Amniotic epithelial cell (primary cell): ENCODE results near the gene BATF.

Experiments used
- DNase-seq: peaks from one replicate; pipeline ENCODE4 v3.0.0-alpha.2; 2010; ENCODE audit warnings: low read depth

BATF gene

DNA sequence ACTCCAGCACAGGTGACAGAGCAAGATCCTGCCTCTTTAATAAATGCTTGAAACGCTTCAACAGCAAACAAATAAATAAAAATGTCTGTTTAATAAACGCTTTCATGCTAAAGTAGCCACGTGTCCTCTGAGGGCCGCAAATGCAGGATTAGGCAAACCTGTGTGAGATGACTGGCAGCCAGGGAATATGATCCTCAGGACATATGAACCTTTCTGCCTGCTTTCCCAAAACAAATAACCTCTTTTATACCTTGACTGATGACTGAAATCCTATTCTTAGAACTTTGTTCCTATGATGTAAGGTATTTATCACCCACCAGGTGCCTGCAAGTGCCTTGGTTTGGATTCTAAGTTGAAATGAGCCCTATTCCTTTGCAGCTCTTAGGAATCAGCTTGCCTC is 41.7 kb downstream of the BATF start:
- DNase-seq: no peak

DNA sequence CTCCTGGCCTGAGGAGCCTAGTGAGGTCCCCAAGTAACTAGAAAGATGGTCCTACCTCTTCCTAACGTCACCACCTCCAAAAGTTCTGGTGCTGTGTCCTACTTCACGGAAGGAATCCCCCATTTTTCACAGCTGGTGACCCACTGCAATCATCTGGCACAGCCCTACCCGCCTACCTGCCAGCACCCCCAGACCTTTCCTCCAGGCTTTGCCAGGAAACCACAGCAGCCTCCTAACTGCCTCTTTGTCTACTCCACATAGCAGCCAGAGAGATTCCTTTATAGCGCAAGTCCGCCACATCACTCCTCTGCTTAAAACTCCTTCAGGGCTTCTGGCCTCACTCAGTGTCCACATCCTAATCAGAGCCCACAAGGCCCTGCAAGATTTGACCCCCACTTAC is 42.8 kb downstream of the BATF start:
- no peak for DNase-seq

DNA sequence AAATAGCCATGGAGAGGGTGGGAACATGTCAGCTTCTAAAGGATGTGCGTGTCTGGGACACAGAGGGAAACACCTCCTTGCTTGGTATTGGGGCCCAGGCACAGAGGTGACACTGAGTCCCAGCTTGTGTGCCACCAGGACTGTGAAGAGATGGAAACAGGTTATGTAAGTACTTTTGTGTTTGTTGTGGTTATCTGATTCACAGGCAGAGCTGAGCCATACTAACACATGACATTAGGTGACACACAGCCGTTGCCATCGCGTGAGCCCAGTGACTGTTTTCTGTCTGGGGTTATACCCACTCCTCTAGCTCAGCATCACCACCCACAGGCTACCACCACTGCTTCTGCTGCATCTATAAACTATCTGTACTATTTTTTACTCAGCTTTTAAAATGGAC is 44.1 kb downstream of the BATF start:
- no peak for DNase-seq

DNA sequence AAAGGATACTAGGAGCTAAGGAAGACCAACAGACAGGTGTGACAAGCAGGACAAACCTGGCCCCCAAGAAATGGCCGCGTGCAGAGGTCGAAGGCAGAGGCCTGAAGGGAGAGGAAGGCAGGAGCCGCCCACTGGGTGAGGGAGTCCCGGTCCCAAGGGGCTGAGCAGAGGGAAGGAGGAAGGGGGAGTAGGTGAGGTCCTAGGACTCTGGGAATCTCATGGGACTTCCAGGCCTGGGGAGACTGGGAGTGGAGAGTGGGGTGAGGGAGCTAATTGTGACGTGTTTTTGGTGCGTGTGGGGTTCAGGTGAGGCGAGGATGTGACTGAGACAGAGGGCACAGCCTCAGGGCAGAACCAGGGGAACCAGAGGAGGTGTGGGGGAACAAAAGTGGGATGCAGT is 44.5 kb downstream of the BATF start:
- no peak for DNase-seq

DNA sequence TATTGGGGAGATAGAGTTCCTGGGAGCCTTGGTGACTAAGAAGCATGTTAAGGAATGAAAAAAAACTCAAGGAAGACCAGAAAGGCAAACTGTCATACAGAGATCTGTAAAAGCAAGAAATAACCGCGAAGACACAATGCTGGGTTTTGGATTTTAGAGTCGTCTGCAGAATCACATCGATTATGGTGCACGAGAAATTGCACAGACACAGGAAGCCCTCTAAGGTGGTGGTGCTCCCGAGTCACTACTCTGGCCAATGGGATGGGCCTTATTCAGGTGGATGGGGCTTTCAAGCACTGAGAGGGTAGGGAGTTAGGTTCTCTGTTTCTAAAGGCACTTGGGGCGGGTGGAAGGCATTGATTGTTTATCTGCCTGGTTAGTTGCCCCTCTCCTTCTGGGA is 45.9 kb downstream of the BATF start:
- no peak for DNase-seq

DNA sequence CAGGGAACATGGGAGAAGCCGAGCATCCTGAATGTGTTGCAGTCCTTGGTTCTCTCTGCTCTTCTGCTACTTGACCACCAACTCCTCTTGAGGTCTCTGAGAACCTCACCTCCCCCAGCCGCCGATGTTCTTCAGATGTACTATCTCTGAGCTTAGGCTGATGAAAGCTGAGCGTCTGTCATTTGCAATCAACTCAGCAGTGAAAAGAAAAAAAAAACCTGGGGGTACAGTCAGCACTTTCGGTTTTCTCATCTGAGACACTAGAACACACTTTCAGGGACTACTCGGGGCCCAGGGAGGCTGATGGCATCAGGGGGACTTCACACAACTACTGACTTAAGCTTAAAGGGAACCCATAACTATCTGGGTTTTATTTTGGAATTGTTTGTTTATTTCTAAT is 46.5 kb downstream of the BATF start:
- DNase-seq: no peak

DNA sequence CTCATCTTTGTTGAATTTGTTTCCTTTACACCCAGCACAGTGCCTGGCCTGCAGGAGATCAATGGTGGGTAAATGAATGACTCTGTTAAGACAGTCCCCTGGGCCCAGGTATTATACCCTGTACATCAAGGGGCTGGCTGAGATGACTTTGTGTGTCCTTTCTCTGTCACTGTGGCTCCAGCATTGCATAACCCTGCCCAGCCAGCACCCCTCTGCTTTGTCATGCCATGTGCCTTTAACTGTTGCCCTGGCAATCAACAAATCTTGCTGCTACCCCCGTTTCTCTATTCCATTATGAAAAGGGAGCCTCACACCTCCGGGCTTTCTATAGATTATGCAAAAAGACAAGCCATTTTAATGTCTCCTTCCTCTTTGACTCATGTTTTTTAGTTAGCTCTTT is 48.5 kb downstream of the BATF start:
- DNase-seq: no peak

DNA sequence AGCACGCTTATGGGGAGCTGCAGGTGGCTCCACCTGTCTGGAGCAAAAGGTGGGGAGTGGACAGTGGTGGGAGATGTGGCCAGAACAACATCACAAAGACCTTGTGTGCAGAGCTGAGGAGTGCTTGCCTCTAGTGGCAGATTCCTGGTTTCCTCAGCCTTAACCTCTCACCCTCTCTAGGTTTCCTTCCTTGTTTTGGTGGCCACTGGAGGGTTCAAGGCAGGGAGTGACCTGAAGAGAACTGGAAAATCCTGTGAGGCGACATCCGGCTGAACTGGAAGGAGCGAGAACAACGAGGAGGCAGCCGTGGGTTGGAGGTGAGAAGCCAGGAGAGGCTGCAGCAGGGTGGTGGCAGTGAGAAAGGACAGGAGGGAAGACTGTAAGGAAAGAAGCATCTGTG is 49.8 kb downstream of the BATF start:
- no peak for DNase-seq

DNA sequence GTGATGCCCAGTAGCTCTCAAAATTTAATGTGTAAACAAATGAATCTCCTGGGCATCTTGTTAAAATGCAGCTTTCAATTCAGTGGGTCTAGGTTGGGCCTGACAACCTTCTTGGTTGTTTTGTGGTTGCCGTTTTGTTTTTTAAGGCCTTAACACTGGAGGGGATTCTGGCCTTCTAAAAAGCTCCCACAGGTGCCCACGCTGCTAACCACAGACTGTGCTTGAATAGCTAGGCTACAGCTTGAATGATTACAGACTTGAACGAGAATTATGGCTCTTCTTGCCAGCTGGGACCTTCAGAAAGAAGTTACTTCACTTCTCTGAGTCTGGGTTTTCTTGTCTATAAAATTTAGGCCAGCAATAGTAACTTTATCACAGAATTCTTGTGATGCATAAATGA is 54.8 kb downstream of the BATF start:
- no peak for DNase-seq

DNA sequence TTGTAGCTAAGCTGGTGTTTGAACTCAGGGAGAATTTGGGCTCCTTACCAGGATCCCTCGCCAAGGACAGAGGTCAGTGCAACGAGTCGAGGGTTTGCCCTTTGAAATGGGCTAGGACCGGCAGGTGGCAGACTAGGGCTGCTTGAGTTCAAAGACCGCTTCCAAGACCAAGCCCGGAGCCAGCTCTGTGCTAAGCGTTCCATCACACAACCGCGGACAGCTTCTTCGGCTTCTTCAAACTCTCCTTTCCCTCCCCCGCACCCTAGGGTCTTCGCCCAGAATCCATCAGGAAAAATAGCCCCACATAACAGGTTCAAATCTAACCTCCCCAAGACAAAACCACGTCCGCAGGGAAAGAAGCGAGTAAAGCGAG is 55.4 kb downstream of the BATF start:
- peak; percentile 88 for DNase-seq

DNA sequence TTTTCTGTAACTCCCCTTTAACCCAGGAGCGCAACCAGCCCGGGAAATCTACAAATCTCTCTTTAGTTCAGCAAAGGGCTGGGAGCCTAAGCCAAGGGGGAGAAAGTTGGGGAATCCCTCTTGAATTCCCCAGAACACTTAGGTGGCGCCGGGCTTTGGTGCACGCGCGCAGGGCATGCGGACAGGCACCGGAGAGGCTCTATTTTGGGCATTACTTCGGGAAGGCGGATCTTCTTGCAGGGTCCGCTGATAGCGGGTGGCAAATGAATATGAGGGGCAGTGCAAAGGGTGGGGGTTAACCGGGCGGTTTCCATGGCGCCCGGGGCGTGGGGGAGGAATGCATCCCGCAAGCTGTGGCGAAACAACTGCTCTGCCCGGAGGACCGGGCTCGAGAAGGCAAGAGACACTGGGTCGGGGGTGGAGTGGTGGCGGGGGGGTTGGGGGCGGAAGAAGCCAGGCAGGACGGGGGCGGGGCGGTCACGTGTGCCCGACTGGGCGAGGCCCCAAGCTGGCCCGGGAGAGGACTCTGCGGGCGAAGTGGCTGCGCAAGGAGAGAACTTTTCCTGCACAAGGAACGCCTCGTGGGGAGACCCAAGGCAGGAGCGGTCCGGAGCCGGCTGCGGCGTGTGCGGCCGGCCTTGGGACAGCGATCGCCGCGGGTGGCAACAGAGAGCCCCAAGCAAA is 56.0 kb downstream of the BATF start, which contains the start of gene FLVCR2:
FLVCR2 (plus strand) TSS at position 519 of the 684 bp plus-strand sequence. CDS start 353 bp downstream, outside the sequence.
- DNase-seq: peak; percentile 81

DNA sequence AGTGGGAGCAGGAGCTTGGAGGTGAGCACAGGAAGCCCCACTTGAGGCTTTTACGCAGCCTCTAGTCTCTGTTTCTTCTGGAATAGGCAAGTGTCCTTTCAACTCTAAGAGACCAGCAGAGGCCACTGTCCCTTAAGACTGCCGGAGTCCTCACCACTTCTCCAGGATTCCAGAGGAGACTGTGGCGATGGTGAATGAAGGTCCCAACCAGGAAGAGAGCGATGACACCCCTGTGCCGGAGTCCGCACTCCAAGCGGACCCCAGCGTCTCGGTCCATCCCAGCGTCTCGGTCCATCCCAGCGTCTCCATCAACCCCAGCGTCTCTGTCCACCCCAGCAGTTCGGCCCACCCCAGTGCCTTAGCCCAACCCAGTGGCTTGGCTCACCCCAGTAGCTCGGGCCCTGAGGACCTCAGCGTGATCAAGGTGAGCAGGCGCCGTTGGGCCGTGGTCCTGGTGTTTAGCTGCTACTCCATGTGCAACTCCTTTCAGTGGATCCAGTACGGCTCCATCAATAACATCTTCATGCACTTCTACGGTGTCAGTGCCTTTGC is 56.6 kb downstream of the BATF start:
- DNase-seq: no peak

DNA sequence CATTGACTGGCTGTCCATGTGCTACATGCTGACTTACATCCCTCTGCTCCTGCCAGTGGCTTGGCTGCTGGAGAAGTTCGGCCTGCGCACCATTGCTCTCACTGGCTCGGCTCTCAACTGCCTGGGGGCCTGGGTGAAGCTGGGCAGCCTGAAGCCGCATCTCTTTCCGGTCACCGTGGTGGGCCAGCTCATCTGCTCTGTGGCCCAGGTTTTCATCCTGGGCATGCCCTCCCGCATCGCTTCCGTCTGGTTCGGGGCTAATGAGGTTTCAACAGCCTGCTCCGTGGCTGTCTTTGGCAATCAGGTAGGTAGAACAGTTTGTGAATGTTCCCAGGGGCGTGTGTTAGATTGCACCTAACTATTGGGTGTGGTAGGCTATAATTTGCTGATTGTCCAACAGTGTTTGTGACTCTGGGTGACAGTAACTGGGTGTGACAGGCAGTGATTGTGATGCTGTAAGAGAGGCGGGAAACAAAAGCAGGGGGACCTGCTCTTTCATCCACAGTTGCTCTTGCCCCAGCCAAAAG is 57.1 kb downstream of the BATF start:
- DNase-seq: no peak

DNA sequence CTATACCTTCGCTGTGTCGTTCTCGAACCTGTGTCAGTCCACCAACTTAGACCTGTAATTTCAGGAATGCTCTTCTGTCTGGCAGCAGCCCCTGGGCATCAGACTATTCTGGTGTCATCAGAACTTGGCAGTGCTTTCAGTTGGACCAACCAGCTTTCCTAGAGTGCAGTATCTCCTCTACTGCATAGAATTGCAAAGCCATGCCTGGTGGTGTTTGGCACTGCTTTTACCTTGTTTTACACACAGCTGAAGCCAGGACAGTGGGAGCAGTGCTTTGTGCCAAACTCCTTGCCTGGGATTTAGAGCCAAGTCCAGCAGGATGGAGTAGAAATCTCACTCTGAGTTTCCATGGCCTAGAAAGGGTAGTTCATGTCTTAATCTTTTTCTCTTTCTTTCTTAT is 57.6 kb downstream of the BATF start:
- DNase-seq: no peak

DNA sequence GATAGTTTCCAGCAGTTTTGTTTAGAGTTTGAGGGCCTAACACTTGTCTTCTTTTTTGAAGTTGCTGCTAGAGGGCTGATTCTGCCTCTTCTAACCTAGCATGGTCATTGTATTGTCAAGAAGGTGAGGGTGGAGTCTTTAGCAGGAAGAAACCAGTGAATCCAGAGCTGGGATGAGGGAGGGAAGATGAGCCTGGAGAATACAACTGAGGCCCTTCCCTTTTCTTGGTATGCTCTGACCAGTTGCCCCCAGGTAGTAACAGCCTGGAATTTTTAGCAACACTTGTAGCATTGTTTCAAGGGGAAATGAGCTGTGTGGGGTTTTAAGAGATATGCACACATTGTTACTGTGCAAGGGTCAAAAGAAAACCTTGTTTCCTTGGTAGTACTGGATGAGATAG is 65.1 kb downstream of the BATF start:
- no peak for DNase-seq

DNA sequence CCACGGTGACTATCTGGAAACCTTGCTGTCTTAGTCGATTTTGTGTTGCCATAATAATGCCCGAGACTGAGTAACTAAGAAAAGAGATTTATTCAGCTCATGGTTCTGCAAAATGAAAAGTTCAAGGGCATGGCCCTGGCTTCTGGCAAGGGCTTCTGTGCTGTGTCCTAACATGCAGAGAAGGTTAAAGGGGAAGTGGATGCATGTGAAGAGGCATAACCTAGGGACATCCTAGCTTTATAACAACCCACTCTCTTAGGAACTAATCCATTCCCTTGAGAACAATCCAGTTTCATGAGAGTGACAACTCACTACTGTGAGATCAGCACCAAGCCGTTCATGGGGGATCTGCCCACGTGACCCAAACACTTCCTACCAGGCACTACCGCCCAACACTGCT is 67.7 kb downstream of the BATF start:
- no peak for DNase-seq

DNA sequence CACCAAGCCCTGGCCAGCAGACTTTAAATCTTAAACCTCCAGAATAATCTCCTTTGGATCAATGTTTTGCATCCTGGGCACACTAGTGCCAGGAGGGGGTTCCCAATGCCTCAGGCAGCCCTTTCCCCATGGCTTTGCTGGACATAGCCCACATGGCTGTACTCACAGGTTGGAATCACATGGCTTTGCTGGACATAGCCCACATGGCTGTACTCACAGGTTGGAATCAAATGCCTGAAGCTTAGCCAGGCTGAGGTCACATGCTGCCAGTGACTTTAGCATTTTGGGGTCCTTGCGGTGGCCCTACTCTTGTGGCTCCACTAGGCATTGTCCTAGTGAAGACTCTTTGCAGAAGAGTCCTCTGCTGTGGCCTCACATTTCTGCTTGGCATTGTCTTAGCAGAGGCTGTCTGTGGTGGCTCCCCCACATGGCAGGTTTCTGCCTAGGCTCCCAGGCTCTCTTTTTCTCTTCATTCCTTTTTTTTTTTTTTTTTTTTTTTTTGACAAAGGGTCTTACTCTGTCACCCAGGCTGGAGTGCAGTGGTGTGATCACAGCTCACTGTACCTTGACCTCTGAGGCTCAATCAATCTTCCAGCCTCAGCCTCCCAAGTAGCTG is 69.2 kb downstream of the BATF start:
- DNase-seq: no peak

DNA sequence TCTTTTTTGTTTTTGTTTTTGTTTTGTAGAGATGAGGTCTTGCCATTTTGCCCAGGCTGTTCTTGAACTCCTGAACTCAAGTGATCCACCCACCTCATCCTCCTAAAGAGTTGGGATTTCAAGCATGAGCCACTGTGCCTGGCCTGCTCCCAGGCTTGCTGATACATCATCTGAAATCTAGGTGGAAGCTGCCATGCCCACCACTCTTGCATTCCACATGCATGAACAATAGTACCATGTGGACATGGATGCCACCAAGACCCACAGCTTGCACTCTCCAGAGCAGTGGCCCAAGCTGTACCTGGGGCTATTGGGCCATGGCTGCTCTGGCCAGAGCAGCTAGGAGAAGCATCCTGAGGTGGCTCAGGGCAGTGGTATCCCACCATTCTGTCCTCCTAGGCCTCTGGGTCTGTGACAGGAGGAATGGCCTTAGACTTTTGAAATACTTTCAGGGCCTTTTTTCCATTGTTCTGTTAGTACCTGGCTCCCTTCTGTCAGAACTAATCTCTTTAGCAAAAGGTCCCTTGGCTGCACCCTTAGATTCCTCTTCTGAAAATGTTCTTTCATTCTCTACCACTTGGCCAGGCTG is 69.8 kb downstream of the BATF start:
- DNase-seq: no peak

DNA sequence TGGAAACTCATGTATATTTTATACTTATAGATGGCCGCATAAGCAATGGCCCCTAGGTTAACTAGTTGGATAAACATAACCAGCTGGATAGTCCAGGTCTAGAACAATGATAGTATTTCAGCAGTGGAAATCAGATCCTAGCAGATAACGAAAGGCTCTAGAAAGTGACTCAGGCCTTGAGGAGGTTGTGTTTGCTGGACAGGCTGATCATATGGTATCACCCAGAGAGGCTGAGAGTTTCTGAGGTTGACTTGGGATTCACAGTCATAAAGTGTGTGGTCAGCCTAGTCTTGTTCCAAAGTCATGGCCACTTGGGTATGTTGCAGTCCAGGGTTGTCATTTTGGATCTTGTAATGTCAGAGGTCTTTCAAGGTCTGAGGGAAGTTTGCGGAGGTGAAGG is 73.0 kb downstream of the BATF start:
- peak; percentile 32 for DNase-seq
